HFF-Myc (cell line): ENCODE results near the gene PCGF3.
"Not testable (repeated sequence)": the region's sequence is repeated elsewhere in the genome, so short reads cannot be mapped to it uniquely, and the experiment has no call there.

Source experiments
- DNase-seq: peaks from one replicate; pipeline ENCODE4 v3.0.0-alpha.2; 2011; ENCODE audit warnings: low read depth; ENCODE audit errors: extremely low read depth
- H3K4me3 ChIP-seq: replicated peaks from 2 replicates; pipeline ENCODE4 v1.5.1; 2011; ENCODE audit warnings: low read depth, mild to moderate bottlenecking, control low read depth, low read length
- CTCF ChIP-seq: IDR thresholded peaks from 2 replicates; pipeline ENCODE4 v1.5.1; 2012; ENCODE audit warnings: mild to moderate bottlenecking, low read depth, low read length, control low read depth; ENCODE audit errors: missing control alignments

PCGF3 gene

GRCh38 chr4:776743-777441, 71.3 kb downstream of the PCGF3 start:
- TF ChIP-seq CTCF: no peak
- no peak overlapping the region for H3K4me3 ChIP-seq
- DNase-seq: no peak

- no peak overlapping the region for H3K4me3 ChIP-seq
- DNase-seq: no peak
- no peak for TF ChIP-seq CTCF
Measured at GRCh38 chr4:777520-778262, 72.1 kb downstream of the PCGF3 start.

GRCh38 chr4:779555-779954, 73.9 kb downstream of the PCGF3 start:
- no peak for TF ChIP-seq CTCF
- no peak overlapping the region for H3K4me3 ChIP-seq
- no peak for DNase-seq

GRCh38 chr4:780255-780654, 74.6 kb downstream of the PCGF3 start:
- not testable (repeated sequence) for DNase-seq
- peak overlapping the region; percentile 97 for H3K4me3 ChIP-seq

GRCh38 chr4:780716-781492, 75.3 kb downstream of the PCGF3 start:
- no peak for DNase-seq
- no peak for TF ChIP-seq CTCF
- H3K4me3 ChIP-seq: peak overlapping the region; percentile 97

- peak; percentile 95 for DNase-seq
- TF ChIP-seq CTCF: no peak
- H3K4me3 ChIP-seq: peak overlapping the region; percentile 97
Measured at GRCh38 chr4:781493-782216, 76.0 kb downstream of the PCGF3 start.
